PC-9 (cell line): ENCODE data around the gene ARHGAP10.

Experiments
- CTCF ChIP-seq: fragments of 200-600 bp; sonication (generic); conservative IDR thresholded peaks from 2 replicates; pipeline ENCODE4 v1.6.1; 2017; ENCODE audit warnings: mixed run types, antibody characterized with exemption, mild to moderate bottlenecking, moderate library complexity
- EZH2 ChIP-seq: fragments of 200-600 bp; sonication (generic); IDR thresholded peaks from 2 replicates; pipeline ENCODE4 v1.8.0; 2017; ENCODE audit warnings: antibody characterized with exemption, low read depth

DNA sequence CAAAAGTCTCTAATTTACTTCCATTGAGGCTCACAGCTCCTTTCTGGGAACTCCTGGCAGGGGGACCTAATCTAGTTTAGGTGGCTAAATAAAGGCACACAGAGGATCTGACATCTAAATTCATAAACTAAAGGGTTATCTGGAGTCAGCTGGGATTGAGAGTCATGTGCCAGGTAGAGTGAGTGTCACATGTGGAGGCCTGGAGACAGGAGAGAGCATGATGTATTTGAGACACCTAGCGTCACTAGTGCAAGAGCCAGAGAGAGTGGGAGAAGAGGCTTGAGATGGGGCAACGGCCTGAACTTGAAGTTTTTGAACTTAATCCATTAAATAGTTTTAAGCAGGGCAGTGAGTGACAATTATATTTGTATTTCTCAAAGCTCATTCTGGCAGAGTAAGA, 152.6 kb downstream of the ARHGAP10 start:
- no peak for TF ChIP-seq CTCF
- TF ChIP-seq EZH2: no peak
